Large intestine (tissue), 3 donors: ENCODE results near the gene LTBP2. TPM values are rescaled to one million over a fixed set of nuclear protein-coding genes. Genes with fewer than 3 reads are reported as not detected.

Source experiments
- DNase-seq, 2 donors: peaks; one replicate each; pipeline versions ENCODE4 v3.0.0 to v3.0.0-alpha.2; 2013
- H3K27ac ChIP-seq: one replicate; pipeline ENCODE4 v1.5.1; 2013; ENCODE audit warnings: low read length
- H3K27me3 ChIP-seq: 2 replicates; pipeline ENCODE4 v1.6.1; 2013; ENCODE audit warnings: low read length; ENCODE audit not compliant: control insufficient read depth, insufficient read depth
- H3K36me3 ChIP-seq: 2 replicates; pipeline ENCODE4 v1.6.1; 2013; ENCODE audit warnings: low read length; ENCODE audit not compliant: control insufficient read depth, insufficient read depth
- H3K4me1 ChIP-seq: one replicate; pipeline ENCODE4 v1.6.1; 2013; ENCODE audit warnings: low read length; ENCODE audit not compliant: control insufficient read depth, insufficient read depth
- H3K4me3 ChIP-seq: one replicate; pipeline ENCODE4 v1.5.1; 2013; ENCODE audit warnings: low read length
- H3K9me3 ChIP-seq: one replicate; pipeline ENCODE4 v1.6.1; 2013; ENCODE audit warnings: mild to moderate bottlenecking, low read depth, low read length, moderate library complexity; ENCODE audit not compliant: control insufficient read depth
- WGBS: methylation state at CpG from one replicate; pipeline ENCODE4 v1.1.5; 2013; ENCODE audit warnings: low lambda C conversion rate; ENCODE audit not compliant: insufficient coverage; 5-methylcytosine and 5-hydroxymethylcytosine counted together
- polyA plus RNA-seq: library from polyadenylated mRNA; unstranded; fragments of 120-200 nt; gene quantifications from one replicate; pipeline ENCODE4 v1.2.1, GENCODE V29; 2013

The LTBP2 gene
- polyA plus RNA-seq, 1 donor, result 3.5 TPM

- Histone ChIP-seq H3K27ac (no peak overlapping the region), H3K36me3 (no peaks in the 10 kb centered on the region), H3K27me3 (peaks cover 20% of the 10 kb centered on the region), H3K4me3 (no peak overlapping the region), H3K4me1 (no peaks in the 10 kb centered on the region), H3K9me3 (no peaks in the 10 kb centered on the region)
- no CpG with 5 or more reads among the region's 15 CpGs for WGBS
- DNase-seq, result no peak
These were observed 103.7 kb downstream of the LTBP2 start for GRCh38 chr14:74508292-74508731.

DNA sequence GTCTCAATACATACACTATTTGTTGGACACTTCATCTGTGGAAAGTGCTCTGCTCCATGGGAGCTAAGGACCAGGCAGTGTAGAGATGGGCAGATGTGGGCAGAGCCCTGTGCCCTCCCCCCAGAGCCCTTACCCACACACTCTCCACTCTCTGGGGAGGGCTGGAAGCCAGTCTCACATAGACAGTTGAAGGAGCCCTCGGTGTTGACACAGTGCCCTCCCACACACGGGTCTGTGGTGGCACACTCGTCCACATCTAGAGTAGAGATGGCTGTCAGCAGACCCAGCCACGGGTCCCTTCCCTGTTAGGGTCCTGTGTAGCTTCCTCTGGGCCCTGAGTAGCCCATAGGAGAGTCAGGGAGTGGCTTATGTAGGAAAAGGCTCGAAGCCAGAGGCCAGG lies 104.2 kb downstream of the LTBP2 start:
- Histone ChIP-seq H3K4me1 (no peaks in the 10 kb centered on the region), H3K27ac (no peak overlapping the region), H3K9me3 (no peaks in the 10 kb centered on the region), H3K36me3 (no peaks in the 10 kb centered on the region), H3K27me3 (peaks cover 20% of the 10 kb centered on the region), H3K4me3 (no peak overlapping the region)
- WGBS, result no CpG with 5 or more reads among the region's 5 CpGs
- no peak for DNase-seq

DNA sequence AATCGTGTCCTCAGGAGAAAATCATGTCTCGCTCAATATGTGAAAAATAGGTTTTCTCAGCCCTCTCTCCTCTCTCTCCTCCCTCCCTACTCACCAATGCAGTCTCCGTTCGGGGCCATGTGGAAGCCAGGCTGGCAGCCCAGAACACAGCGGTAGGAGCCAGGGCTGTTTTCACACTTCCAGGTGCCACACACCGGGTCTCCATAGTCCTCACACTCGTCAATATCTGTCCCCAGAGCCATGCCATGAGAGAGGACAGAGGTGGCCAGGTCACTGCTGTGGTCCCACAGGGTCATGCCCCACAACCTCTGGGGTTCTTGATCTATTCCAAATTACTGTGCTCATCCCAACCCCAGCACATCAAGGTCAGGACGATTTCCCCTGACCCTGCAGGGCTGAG lies 105.0 kb downstream of the LTBP2 start:
- Histone ChIP-seq H3K27ac (no peak overlapping the region), H3K9me3 (no peaks in the 10 kb centered on the region), H3K36me3 (no peaks in the 10 kb centered on the region), H3K4me1 (no peaks in the 10 kb centered on the region), H3K4me3 (no peak overlapping the region), H3K27me3 (peaks cover 20% of the 10 kb centered on the region)
- DNase-seq, result no peak
- WGBS, result no CpG with 5 or more reads among the region's 8 CpGs

- H3K36me3 ChIP-seq, result no peaks in the 10 kb centered on the region
- DNase-seq, result no peak
- no peak overlapping the region for H3K27ac ChIP-seq
- WGBS, result no CpG with 5 or more reads among the region's 13 CpGs
- H3K4me3 ChIP-seq, result no peak overlapping the region
- no peaks in the 10 kb centered on the region for H3K4me1 ChIP-seq
- H3K27me3 ChIP-seq, result peaks cover 17% of the 10 kb centered on the region
- H3K9me3 ChIP-seq, result no peaks in the 10 kb centered on the region
These were observed 105.6 kb downstream of the LTBP2 start for GRCh38 chr14:74506411-74506851.

- Histone ChIP-seq H3K27ac (no peak overlapping the region), H3K4me3 (no peak overlapping the region), H3K9me3 (no peaks in the 10 kb centered on the region), H3K27me3 (peaks cover 17% of the 10 kb centered on the region), H3K36me3 (no peaks in the 10 kb centered on the region), H3K4me1 (no peaks in the 10 kb centered on the region)
- DNase-seq, result no peak
- no CpG with 5 or more reads among the region's 17 CpGs for WGBS
These were observed 106.2 kb downstream of the LTBP2 start for GRCh38 chr14:74505831-74506230.

DNA sequence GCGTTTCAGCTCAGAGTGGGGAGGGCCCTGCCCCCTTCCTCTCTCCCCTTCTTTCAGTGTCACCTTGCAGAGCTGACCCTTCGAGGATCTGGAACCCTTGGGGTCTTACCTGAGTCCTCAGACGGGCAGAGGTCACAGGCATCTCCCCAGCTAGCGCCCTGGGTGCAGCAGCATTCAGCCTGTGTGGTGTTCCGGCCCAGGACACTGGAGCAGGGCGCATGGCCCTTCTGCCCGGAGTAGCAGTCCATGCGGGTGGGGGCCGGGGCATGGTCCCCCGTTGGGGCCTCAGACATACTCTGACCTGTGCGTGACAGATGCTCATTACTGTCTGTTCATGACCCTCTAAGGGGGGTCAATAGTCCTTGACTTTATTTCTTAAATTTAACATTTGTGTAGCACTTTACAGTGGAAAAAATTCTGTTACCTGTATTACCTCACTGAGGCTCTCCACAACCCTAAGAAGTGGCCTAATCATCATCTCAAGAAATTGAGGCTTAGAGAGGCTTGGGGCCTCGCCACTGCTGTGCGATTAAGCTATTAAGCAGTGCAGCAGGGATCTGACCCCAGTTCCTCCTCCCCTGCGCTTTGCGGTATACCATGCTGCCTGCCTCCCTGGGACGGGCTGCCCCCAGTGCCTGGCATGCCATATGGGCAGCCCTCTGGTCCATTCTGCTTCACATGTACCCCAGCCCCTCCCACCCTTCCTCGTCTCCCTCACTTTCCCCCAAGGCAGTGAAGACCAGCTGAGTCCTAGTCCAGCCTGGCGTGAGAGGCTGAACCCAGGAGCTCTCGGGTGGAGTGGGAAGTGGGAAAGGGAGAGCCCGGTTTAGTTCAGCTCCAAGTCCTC lies 106.9 kb downstream of the LTBP2 start:
- Histone ChIP-seq H3K4me3 (no peak overlapping the region), H3K27ac (no peak overlapping the region), H3K9me3 (no peaks in the 10 kb centered on the region), H3K4me1 (no peaks in the 10 kb centered on the region), H3K36me3 (no peaks in the 10 kb centered on the region), H3K27me3 (peaks cover 11% of the 10 kb centered on the region)
- no CpG with 5 or more reads among the region's 20 CpGs for WGBS
- no peak for DNase-seq

- Histone ChIP-seq H3K4me1 (no peaks in the 10 kb centered on the region), H3K9me3 (no peaks in the 10 kb centered on the region), H3K27ac (no peak overlapping the region), H3K36me3 (no peaks in the 10 kb centered on the region), H3K4me3 (no peak overlapping the region), H3K27me3 (peaks cover 9% of the 10 kb centered on the region)
- no peak for DNase-seq
- no CpG with 5 or more reads among the region's 4 CpGs for WGBS
These were observed 107.6 kb downstream of the LTBP2 start for GRCh38 chr14:74504412-74504811.

DNA sequence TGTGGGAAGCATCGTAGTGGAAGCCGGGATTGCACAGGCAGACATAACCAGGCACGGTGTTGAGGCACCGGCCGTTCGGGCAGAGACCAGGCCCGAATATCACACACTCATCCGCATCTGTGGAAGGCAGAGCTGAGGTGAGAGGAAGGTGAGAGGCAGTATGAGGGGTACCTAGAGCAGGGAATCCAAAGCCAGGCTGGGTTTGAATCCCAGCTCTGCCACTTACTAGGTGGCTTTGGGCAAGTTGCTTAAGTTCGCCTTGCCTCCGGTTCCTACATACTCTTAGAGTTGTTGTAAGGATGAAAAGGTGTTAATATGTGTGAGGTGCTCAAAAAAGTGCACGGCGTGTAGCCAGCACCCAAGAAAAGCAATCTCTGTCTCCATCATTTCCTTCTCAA lies 108.1 kb downstream of the LTBP2 start:
- WGBS, result no CpG with 5 or more reads among the region's 12 CpGs
- Histone ChIP-seq H3K4me3 (no peak overlapping the region), H3K27me3 (peaks cover 5% of the 10 kb centered on the region), H3K36me3 (no peaks in the 10 kb centered on the region), H3K9me3 (no peaks in the 10 kb centered on the region), H3K4me1 (no peaks in the 10 kb centered on the region), H3K27ac (no peak overlapping the region)
- DNase-seq, result no peak

- Histone ChIP-seq H3K36me3 (no peaks in the 10 kb centered on the region), H3K4me3 (no peak overlapping the region), H3K4me1 (no peaks in the 10 kb centered on the region), H3K27ac (no peak overlapping the region), H3K9me3 (no peaks in the 10 kb centered on the region), H3K27me3 (peaks cover 2% of the 10 kb centered on the region)
- no CpG with 5 or more reads among the region's 14 CpGs for WGBS
- no peak for DNase-seq
These were observed 108.6 kb downstream of the LTBP2 start for GRCh38 chr14:74503291-74503937.

DNA sequence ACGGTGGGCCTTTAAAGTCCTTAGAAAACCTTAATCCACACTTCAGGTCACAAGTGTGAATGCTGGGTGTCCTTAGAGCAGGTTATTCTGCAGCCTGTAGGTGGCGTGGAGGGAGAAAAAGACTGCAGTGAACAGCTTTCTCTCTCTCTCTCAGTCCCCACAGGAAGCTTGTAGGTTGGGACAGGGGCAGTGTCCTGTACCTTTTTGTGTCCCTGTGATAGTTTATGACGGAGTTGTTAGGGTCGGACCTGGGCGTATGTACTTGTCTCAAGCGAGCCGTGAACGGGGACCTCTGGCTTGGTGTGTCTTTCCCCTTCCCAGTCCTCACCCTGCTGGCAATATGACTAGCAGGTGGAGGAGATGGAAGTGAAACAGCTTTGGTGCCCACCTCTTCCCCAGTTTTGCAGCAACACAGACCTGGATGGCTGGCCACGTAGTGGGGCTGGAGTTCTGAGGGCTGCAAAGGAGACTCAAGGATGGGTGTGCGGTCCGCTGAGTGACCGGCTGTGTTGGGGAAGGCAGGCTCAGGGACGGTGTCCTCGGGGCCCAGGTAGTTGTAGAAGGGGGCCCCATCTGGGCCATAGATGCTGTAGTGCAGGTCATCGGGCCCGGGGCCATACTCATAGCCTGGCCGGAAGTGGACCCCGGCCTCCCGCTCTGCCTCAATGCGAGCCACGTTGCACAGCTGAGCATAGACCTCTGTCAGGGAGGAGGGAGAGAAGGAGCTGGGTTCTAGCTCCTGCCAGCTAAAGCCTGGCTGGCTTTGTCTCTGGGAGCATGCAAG lies 109.6 kb downstream of the LTBP2 start:
- Histone ChIP-seq H3K36me3 (no peaks in the 10 kb centered on the region), H3K27me3 (no peaks in the 10 kb centered on the region), H3K27ac (no peak overlapping the region), H3K9me3 (no peaks in the 10 kb centered on the region), H3K4me3 (no peak overlapping the region), H3K4me1 (no peaks in the 10 kb centered on the region)
- DNase-seq, result peak in 1 of 2 donors; percentile 26
- no CpG with 5 or more reads among the region's 21 CpGs for WGBS
